Activated T-cell treated with anti-CD3 and anti-CD28 coated beads for 4 hours (primary cell): Measurements from ENCODE around the gene GRIA1.

Experiments
- DNase-seq: peaks from one replicate; pipeline ENCODE4 v3.0.0-alpha.2; 2020

Gene GRIA1

DNA sequence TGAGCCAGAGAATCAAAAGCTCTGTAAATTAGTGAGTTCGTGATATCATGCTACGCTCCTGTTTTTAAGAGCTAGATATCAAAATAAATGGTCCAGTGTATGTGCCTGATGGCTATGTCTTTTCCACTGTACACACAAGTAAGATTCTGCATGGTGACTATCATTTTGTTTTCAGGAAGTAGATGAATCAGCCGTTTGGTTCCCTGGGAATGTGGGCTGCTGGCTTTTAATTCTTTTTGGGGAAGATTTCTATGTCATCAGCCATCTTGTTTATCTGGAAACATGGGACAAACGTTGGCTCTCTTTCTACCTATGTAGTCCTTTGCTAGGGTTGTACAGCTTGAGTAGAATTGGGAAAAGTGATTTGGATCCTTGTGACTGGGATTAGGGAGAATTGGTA is 126.7 kb downstream of the GRIA1 start:
- DNase-seq = no peak

DNA sequence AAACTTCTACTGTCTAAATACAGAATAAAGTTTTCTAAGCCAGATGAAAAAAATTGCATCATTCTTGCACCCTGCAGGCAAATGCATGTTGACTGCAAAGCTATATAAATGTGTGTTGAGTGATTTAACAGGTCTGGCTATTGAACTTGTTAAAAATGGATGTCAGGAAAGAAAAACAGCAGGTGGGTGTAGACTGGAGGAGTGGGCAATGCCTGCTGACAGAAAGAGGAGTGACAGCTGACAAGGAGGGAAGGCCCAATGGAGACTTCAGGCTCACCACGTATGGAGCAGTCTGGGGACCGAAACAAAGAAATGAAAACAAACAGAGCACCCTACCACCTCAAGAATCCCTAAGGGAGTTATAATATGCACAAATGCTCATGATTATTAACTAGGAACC is 127.8 kb downstream of the GRIA1 start:
- DNase-seq = no peak

DNA sequence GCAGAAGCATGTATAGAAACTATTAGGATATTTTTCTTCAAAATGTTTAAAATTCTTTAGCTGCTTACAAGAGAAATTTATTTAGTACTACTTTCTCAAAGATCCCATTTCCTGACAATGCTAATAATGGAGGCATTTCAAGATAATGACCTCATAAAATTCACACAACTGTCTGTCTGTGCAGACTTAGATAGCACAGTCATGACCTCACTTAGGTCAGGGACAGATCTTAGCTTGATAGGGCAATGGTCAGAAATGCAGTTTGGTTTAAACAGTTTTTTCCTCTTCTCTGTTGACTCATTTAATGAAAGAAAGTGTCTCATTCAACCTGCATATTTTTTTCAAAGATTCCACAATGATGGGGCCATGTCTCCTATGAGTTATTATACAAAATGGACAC is 128.4 kb downstream of the GRIA1 start:
- no peak for DNase-seq

DNA sequence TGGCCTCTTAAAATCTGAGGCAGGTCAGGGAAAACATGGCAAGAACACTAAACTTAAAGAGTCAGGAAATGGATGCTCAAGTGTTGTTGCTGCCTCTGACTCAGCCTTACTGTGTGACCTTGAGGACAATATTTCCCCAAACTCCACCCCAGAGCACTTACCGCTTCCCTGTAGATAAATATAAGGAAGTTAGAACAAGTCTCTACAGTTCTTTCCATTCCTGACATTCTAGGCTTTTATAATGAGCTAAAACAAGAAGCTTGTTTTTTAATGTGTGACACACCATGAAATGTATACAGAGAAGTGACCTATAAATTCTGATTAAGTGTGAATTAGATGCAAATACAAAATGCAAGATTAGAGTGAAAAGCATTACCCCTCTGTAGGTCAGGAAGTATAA is 129.3 kb downstream of the GRIA1 start:
- no peak for DNase-seq

DNA sequence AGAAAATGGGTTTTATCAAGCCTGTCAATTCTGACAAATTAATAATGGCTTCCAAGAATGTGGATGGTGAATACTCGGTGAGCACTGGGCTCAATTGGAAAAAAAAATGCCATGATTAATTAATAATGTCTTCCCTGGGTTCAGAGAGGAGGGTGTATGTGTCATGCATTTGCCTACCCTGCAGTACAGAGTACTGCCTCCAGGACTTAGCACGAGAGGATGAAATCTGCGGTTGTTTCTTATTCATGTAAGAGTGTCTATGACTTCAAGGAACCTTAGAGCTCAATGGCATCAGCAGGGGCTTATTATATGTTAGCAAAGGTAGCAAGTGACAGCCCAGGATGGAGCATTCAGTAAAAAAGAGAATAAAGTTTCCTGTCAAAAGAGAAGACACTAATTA is 132.7 kb downstream of the GRIA1 start:
- DNase-seq = no peak

DNA sequence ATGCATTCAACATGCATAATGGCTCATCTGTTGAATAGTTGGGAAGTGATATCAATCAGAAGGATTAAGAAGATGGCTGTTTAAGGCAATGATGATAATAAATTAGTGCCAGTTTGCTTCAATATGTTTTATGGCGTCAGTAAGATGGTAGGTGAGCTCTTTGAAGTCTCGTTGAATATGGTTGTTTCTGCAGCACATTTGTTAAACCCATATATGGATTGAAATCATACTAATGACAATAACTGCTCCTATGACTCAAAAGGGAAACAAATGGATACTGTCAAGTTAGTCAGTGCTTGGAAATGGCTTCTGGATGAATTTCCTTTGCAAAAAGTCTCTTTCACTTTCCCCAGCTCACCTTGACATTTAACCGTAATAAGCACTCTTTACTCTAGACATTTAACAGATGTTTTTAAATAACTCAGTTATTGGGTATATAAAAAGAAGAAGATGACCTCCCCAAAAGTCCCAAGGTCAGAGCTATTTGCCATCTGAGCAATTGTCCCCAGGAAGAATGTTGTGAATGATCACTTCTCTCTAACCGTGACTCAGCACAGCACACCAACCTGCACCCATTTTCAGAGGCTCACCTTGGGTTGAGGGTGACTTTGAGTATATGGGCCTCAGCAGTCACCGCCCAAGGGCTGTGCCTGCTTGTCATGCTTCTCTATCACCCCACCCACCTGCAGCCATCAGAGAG is 133.4 kb downstream of the GRIA1 start:
- DNase-seq = no peak

DNA sequence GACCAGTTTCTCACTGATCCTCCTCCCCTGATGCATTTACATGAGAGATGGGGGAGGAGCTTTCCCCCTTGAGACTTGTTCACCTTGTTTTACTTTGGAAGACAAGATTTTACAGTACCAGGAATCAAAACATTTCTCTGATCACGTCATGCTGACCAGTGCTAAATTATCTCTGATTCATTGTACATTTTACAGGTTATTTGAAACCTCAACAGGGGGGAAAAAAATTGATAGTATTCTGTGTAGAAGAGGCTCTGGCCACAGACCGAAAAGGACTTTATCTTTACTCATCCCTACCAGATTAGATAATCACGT is 133.9 kb downstream of the GRIA1 start:
- no peak for DNase-seq

DNA sequence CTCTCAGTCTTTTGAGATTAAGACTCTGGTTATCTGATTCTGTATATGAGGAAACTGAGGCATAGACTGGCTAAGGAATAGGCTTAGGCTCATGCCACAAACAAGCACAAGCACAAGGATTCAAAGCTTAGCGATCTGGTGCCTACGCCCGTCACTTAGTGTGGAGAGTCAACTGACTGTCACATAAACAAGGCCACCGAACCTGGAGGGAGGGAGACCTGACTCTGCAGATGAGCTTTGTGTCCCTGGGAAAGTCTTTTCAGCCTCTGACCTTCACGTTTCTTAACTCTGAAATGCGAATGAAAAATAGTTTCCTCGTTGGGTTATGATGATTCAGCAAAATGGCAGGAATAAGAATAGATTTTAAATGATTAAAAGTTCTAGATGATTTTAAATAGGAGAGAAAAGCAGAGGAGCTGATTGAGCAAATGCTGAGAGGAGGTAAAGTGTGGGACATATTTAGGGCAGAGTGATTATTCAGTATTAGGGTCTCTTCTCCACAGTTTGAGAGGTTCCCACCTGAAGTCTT is 135.4 kb downstream of the GRIA1 start:
- no peak for DNase-seq

DNA sequence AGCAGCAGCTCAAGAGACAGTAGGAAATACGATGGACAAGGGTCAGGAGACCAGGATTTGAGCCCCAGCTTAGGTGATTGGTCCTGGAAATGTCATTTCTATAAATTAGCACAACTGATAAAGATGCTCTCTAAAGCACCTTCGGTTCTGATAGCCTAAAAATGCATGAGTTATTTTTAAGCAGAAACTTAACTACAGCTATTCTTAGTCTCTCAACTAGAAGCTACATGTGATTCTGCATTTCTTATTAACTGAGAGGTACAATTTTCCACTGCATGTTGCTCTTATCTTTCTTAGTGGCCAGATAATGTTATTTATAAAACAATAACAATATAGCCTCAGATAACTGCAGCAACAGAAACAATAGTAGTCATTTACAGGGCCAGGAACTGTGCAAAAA is 136.4 kb downstream of the GRIA1 start:
- DNase-seq = no peak

DNA sequence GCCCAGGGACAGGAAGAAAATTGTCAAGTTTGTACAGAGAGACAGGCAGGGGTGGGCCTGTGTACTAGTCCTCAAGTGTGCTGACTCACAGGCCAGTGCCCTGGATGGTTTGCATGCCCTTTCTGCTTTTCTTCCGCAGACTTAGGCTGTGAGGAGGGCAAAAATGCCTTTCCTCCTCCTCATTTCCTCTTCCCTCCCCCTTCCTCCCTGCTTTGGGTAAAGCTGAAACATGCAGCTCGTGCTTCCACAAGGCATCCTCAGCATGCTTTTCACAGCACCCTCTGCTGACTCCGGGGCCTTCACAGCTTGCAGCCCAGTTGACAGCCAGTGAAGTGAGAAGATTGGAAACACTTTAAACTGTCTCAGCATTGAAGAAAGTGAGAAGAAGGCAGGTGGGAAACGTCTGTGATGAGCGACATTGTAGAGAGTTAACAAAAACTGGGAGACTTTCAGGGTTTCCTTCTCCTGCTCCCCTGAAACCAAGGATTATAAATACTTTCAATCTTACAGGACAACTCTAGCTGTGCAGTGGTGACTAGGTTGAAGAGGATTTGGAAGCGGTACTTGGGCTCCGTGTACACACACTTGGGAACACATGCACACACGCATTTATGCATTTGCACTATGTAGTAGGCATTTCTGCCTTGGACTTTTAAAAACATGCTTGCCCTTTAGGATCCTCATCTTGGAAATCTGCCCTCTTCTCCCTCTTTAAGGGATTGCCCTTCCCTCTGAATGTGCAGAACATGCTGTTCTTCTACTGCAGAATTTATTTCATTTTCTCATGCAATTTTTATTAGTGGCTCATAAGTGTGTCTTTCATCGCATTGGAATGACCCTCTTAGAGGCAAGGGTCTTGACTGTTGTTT is 138.8 kb downstream of the GRIA1 start:
- DNase-seq = no peak

DNA sequence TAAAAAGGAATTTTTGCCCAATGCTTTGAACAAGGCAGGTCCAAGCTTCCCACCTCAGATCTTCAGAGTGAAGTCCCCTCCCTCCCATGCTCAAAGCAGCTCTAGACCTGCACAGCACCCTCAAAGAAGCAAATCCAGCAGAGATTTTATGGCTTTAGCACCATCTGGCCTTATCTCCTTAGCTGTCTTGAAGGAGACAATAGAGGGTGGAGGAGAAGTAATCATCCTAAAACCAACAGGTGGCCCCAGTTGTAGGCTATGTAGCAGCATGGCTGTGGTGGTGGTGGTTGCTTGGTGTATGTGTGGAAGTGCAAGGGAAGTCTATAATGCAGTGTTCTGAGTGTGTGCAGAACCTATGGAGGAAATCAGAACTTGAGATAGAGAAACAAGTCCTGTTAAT is 140.1 kb downstream of the GRIA1 start:
- no peak for DNase-seq

DNA sequence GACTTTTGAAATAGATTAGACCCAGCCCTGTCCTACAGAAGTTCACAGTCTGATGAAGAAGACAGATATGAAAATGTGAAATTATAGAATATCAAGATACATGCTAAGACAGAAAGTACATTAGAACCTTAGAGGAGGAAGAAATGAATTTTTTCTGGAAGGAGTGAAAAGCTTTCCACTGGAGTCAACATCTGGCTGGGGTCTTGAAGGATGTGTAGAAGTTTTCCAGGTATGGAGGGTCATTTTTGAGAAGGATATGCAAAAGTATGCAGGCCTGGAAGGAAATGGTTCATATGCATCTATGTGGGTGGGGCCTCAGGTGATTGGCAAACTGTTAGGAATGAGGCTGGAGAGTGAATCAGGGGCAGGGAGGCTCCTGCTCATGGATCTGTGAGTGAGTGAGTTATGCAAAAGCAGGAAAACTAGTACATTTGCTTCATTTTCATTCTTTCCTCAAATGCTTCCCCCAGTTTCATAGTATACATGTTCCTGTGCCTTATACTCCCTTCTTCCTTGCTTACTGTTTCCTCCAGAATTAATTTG is 142.3 kb downstream of the GRIA1 start:
- DNase-seq = no peak

DNA sequence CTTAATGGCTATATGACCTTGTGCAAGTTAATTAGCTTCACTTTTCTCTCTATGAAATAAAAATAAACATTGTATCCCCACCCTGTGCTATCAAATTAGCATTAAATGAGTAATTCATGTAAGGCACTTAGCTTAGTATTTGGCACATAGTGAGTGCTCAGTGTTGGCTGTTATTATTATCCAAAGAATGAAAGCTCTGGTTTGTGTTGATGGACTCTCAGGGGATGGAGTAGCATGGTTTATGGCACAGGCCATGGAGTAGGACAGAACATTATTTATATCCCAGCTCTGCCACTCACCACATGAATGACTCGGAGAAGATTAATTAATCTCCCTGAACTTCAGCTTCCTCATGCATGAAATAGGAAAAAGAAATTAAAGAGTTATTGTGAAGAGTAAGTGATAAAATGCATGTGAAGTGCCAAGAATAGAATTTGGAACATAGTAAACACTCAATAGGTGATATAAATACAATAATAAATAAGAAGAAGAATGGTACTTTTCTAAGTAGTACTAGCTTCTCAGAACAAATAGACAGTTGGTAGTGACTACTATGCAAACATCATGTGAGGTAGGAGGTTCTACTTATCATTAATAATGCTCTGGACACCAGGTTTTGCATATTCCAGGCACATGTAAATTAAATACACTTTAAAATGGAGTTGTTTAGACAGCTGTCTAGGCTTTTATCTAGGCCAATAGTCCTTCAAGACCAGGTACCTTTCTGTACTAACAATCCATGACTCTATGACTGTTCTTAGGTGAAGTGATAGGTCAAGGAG is 146.4 kb downstream of the GRIA1 start:
- DNase-seq = no peak

DNA sequence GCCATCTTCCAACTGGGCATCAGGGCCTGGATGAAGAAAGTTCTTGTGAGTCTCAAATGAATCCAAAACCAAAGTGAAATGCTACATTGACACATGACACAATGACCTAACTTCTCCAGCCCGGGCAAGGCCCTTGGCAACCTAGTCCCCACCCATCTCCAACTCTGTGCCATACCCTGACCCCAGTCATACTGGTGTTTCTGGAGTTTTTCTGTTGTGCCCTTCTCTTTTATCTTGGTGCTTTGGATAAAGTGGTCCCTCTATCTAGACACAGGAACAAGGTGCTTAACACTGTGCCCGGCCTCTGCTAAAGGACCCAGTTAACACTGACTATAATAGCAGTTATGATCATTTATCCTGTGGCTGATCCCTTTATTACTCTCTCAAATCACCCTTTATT is 149.8 kb downstream of the GRIA1 start:
- DNase-seq = no peak

DNA sequence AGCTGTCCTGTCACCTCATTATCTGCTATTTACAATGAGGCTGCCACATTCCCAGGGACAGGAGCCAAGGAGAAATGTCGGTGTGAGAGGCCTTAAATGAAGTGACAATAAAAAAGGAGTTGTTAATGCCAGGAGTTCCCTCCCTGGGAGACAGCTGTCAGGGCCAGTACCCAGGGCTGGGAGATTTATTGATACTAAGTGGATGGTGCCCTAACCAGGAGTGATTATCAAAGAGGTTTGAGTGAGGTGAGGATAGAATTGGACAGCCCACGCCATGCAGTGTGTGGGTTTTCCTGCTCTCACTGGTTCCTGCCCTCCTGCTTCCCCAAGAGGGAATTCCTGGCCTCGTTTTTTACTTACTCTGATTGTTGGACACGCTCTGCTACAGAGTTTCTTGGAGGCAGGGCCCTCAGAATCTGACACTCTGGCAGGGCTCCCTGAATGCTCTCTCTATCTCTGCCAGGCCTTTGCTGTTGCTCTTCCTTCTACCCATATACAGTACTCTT is 150.8 kb downstream of the GRIA1 start:
- no peak for DNase-seq

DNA sequence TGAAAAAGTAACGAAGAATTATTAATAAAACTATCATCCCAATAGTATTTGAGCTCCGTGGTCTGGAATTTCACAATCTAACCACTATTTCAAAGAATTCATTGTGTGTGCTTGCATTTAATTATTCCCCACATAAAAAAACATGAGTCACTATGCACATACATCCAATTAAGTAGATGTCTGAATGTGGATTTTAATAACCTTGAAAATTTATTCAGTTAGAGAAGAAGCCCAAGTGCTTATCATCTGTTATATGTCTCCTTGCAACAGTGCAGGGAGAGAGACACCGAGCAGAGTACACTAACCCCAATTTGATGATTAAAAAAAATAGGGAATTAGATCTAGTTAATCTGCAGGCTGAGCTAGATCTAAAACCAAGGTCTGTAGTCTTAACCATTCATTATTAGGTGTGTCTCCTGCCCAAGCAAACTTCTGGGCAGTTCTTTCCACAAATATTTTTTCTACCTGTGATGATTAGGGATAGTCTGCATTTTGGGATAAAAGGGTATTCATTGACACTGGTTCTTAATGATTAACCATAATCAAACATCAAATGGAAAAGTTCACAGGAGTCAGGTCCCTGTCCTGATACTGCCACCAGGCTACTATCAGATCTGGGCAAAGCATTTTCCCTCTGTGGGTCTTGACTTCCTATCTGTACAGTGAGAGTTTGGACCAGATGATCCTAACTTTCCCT is 164.2 kb downstream of the GRIA1 start:
- no peak for DNase-seq

DNA sequence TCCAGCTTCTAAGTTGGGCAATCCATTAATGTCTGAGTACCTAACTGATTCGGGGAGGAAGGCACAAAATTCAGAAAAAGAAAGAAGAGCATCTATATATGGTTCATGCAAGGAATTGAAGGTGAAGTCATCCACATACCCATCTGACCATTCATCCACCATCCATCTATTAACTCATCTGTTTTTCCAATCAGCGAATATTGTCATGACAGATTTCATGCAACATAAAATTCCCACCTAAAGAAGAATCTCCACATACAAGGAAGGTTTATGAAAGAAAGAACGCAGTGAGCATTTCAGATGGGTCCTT is 164.7 kb downstream of the GRIA1 start:
- DNase-seq = no peak

DNA sequence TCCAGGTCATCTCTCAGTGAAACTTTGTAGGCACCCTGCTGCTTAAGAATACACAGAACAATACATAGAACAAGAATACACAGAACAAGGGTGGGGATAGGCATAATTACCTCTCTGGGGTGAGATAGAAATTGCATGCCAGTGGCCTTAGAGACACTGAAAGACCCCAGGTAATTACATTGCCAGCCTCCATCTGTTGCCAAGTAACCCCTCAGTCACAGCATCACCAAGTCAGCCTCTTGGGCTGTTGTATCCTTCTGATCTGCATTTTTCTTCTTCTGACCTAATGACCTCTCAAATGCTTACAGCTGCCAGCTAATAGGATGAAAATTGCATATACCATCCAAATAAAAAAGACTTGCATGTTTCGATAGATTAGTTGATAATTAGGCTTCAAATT is 167.7 kb downstream of the GRIA1 start:
- DNase-seq = no peak

DNA sequence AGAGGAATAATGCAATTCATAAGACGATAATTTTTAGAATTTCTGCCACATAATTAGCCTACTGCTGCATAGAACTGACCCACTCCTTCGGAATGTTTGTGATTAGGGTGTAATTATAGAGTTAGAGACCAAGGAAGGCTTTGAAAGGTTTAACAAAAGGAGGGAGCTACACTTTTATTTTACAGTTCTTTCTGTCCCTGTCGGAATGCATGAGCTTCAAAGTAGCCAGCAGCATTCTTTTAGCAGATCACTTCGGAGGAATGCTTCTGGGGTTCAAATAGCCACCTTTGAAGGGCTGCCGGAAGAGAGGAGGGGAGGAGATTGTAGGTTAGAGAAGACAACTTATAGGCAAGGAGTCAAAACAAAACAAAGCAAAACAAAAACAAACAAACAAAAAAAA is 168.1 kb downstream of the GRIA1 start:
- no peak for DNase-seq

DNA sequence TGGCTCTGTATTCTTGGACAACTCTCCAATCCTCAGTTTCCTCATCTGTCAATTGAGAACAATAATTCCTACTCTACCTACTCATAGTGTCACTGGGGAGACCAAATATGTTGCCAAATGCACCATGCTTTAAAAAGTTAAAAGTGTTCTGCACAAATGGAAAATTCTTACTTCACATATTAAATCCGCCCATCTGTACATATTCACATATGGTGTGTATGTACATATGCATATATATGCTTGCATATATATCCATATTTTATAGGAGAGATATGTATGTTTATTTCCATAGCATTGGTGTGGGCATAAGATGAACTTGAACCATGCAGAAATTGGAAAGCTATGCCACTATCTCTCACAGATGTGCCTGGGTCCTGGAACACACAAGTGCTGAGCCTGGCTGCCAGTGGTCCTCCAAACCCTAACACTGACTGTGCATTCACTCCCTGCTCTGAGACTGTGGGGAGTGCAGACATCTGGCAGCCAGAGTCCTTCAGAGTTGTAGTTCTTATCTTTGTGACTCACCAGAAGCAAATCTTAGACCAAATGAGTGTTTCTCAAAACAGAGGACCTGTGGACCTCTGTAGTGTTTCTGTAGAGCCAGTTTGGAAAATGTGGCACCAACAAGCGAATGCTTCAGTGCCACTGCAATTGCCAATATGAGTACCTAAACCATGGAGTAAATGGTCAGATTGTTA is 168.7 kb downstream of the GRIA1 start:
- DNase-seq = no peak

DNA sequence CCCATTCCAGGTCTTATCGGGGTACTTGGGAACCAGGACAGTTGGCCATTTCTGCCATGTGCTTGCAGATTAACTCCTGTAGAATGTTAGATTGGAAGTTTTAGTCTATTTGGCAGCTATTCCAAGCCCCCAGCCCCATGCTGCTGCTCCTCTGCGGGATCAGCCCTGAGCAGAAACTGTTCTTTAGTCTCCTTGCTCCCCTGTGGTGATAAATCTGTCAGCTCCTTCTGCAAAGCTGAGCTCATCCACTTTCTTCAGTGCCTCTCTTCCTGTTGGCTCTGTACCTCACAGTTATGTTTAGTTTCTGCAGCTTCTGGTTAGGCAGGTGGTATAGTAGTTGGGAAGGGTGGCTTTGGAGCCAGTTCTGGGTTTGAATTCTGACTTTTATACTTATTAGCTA is 170.4 kb downstream of the GRIA1 start:
- DNase-seq = no peak

DNA sequence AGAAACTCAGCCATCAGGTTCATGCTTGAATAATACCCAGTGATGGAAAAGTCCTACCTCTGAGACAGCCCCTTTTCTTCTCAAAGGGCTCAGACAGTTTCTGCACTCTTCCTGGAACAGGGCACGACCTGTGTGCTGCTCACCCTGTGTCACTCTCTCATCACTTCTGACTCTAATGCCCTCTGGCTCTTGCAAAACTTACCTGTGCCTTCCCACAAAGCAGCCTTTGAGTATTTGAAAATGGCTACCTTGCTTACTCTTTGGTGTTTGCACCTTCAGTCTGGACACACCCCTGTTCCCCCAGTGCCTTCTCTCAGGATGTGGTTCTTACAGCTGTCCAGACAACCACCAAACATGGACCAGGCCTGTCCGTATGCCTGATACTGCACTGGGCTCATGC is 171.4 kb downstream of the GRIA1 start:
- no peak for DNase-seq
